ENCODE data around the gene TMPRSS7. TPM values are rescaled to one million over a fixed set of nuclear protein-coding genes. Genes with fewer than 3 reads are reported as not detected.

The TMPRSS7 gene
- total RNA-seq, 1 experiment from 2014 or later, result not detected

DNA sequence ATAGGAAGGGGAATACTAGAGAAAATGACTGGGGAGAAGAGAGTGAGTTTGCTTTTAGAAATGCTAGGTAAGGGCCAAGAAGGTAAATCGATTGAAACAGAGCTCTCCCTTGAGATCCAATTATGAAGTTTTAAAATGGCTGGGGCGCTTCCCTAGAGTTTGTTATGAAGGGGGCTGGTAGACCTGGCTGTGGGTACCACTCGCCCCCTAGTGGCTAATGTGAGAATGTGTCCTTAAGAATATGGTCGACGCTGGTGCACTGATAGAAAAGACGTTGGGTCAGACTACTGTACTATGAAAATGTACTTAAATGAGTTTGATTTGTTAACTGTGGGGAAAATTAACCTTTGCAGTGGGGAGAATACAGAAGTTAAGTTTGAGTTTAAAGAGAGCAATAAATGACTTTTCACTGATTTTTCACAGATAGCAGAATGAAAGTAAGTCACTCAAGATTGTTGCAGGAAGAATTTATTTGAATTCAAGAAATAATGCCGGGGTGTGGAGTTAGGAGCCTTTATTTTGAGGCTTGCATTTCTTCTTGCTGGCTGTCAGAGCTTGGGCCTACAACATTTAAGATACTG is 9.2 kb downstream of the TMPRSS7 start:
- H3K27ac ChIP-seq (ENCODE audit: low read length), result no peak overlapping the region
- H3K9me3 ChIP-seq (ENCODE audit: control insufficient read depth, insufficient read depth, low read depth, low read length), result no peaks in the 10 kb centered on the region
- peaks cover 5% of the 10 kb centered on the region; the same call in 1 of the 2 replicates for H3K4me1 ChIP-seq (ENCODE audit: control insufficient read depth, insufficient read depth, low read length)
- intact Hi-C loops (cut with micrococcal nuclease; ENCODE audit: unreplicated experiment), result loop anchor here (2.0 kb wide), 1 partner anchor 55 kb away; no protein-coding TSS in a partner anchor
- H3K4me3 ChIP-seq (ENCODE audit: low read depth in 2 of 2, low read length in 2 of 2), result no peak overlapping the region
- POLR2A ChIA-PET, result no interaction called here
- TF ChIP-seq SIN3A (IDR thresholded peaks at IDR 0.05; ENCODE audit: borderline replicate concordance, insufficient read depth, low read depth, low read length) (no peak), TCF7L2 (IDR thresholded peaks at IDR 0.05; ENCODE audit: low read depth, low read length) (no peak), POLR2AphosphoS5 (IDR thresholded peaks at IDR 0.05; ENCODE audit: low read depth, low read length) (no peak)
- TF ChIP-seq, protein P1, sequence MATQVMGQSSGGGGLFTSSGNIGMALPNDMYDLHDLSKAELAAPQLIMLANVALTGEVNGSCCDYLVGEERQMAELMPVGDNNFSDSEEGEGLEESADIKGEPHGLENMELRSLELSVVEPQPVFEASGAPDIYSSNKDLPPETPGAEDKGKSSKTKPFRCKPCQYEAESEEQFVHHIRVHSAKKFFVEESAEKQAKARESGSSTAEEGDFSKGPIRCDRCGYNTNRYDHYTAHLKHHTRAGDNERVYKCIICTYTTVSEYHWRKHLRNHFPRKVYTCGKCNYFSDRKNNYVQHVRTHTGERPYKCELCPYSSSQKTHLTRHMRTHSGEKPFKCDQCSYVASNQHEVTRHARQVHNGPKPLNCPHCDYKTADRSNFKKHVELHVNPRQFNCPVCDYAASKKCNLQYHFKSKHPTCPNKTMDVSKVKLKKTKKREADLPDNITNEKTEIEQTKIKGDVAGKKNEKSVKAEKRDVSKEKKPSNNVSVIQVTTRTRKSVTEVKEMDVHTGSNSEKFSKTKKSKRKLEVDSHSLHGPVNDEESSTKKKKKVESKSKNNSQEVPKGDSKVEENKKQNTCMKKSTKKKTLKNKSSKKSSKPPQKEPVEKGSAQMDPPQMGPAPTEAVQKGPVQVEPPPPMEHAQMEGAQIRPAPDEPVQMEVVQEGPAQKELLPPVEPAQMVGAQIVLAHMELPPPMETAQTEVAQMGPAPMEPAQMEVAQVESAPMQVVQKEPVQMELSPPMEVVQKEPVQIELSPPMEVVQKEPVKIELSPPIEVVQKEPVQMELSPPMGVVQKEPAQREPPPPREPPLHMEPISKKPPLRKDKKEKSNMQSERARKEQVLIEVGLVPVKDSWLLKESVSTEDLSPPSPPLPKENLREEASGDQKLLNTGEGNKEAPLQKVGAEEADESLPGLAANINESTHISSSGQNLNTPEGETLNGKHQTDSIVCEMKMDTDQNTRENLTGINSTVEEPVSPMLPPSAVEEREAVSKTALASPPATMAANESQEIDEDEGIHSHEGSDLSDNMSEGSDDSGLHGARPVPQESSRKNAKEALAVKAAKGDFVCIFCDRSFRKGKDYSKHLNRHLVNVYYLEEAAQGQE (IDR thresholded peaks at IDR 0.05; ENCODE audit: insufficient read depth in 1 of 2, low read depth in 2 of 2, low read length in 1 of 2), result no peak
- TF ChIP-seq, protein P2, sequence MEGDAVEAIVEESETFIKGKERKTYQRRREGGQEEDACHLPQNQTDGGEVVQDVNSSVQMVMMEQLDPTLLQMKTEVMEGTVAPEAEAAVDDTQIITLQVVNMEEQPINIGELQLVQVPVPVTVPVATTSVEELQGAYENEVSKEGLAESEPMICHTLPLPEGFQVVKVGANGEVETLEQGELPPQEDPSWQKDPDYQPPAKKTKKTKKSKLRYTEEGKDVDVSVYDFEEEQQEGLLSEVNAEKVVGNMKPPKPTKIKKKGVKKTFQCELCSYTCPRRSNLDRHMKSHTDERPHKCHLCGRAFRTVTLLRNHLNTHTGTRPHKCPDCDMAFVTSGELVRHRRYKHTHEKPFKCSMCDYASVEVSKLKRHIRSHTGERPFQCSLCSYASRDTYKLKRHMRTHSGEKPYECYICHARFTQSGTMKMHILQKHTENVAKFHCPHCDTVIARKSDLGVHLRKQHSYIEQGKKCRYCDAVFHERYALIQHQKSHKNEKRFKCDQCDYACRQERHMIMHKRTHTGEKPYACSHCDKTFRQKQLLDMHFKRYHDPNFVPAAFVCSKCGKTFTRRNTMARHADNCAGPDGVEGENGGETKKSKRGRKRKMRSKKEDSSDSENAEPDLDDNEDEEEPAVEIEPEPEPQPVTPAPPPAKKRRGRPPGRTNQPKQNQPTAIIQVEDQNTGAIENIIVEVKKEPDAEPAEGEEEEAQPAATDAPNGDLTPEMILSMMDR (IDR thresholded peaks at IDR 0.05), result peak; percentile 97
- no peaks in the 10 kb centered on the region for H3K36me3 ChIP-seq (ENCODE audit: control insufficient read depth, insufficient read depth, low read length)
- ATAC-seq (peak; percentile 98), DNase-seq (ENCODE audit: low read depth, low spot score) (peak; percentile 51)
- BruUV-seq (replicated peaks), result no TSS peak
- in situ Hi-C loops (cut with HindIII; ENCODE audit: low pct_unique_long_range_greater_than_20kb, low sequenced_read_pairs), result no loop called here
- H3K27me3 ChIP-seq (ENCODE audit: control insufficient read depth, insufficient read depth, low read length), result peaks cover 16% of the 10 kb centered on the region
- CTCF ChIA-PET, result interaction anchor here (0.6 to 1.0 kb wide), 4 partner anchors 30 to 65 kb away, joined by 3 to 11 read pairs (median 4); partner anchors contain the start of gene ABHD10

DNA sequence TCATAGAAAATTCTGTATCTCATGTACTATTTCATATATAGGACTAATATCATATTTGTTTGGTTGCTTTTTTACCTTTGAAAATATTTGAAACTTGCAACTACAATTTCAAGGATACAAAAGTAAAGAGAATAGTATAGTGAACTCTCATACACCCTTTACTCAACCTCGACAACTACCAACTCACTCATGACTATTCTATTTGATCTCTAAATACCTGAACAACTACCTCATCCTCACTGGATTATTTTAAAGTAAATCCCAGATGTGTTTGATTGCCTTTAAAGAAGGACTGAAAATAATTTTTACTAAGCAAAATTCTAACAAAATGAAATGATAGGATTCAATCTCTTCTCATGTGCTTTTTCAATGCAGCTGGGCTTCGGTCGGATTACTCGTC is 12.1 kb downstream of the TMPRSS7 start:
- ChIA-PET CTCF (no interaction called here), POLR2A (no interaction called here)
- H3K9me3 ChIP-seq (ENCODE audit: control insufficient read depth, insufficient read depth, low read depth, low read length), result no peaks in the 10 kb centered on the region
- ATAC-seq (no peak), DNase-seq (ENCODE audit: low read depth, low spot score) (no peak)
- intact Hi-C loops (cut with micrococcal nuclease; ENCODE audit: unreplicated experiment), result no loop called here
- H3K4me1 ChIP-seq (ENCODE audit: control insufficient read depth, insufficient read depth, low read length), result peaks cover 5% of the 10 kb centered on the region; the same call in 1 of the 2 replicates
- no peak overlapping the region for H3K27ac ChIP-seq (ENCODE audit: low read length)
- no peaks in the 10 kb centered on the region for H3K36me3 ChIP-seq (ENCODE audit: control insufficient read depth, insufficient read depth, low read length)
- H3K4me3 ChIP-seq (ENCODE audit: low read depth in 2 of 2, low read length in 2 of 2), result no peak overlapping the region
- no TSS peak for BruUV-seq (replicated peaks)
- peaks cover 7% of the 10 kb centered on the region for H3K27me3 ChIP-seq (ENCODE audit: control insufficient read depth, insufficient read depth, low read length)
- in situ Hi-C loops (cut with HindIII; ENCODE audit: low pct_unique_long_range_greater_than_20kb, low sequenced_read_pairs), result no loop called here
- TF ChIP-seq TCF7L2 (IDR thresholded peaks at IDR 0.05; ENCODE audit: low read depth, low read length), result no peak
- no peak for TF ChIP-seq SIN3A (IDR thresholded peaks at IDR 0.05; ENCODE audit: borderline replicate concordance, insufficient read depth, low read depth, low read length)
- TF ChIP-seq, protein P1 (IDR thresholded peaks at IDR 0.05; ENCODE audit: insufficient read depth in 1 of 2, low read depth in 2 of 2, low read length in 1 of 2), result no peak
- TF ChIP-seq, protein P2 (IDR thresholded peaks at IDR 0.05), result no peak
- no peak for TF ChIP-seq POLR2AphosphoS5 (IDR thresholded peaks at IDR 0.05; ENCODE audit: low read depth, low read length)
